H9 (cell line): ENCODE data around the gene FNDC3A. TPM values are rescaled to one million over a fixed set of nuclear protein-coding genes. Genes with fewer than 3 reads are reported as not detected.

Source experiments
- DNase-seq: peaks from one replicate; pipeline ENCODE4 v3.0.0-alpha.2; 2017
- H2AFZ ChIP-seq: one replicate; pipeline ENCODE4 v1.6.1; 2013; ENCODE audit warnings: mild to moderate bottlenecking, low read length, control low read depth, moderate library complexity
- H2AK5ac ChIP-seq: 2 replicates; pipeline ENCODE4 v1.6.1; 2013; ENCODE audit warnings: low read length, control low read depth, mixed read lengths; ENCODE audit not compliant: insufficient read length
- H2BK120ac ChIP-seq: one replicate; pipeline ENCODE4 v1.6.1; 2013; ENCODE audit warnings: low read depth, mild to moderate bottlenecking, low read length, control low read depth, inconsistent platforms; ENCODE audit not compliant: poor library complexity, severe bottlenecking
- H2BK12ac ChIP-seq: 2 replicates; pipeline ENCODE4 v1.6.1; 2013; ENCODE audit warnings: low read length, control low read depth, mixed read lengths, low read depth; ENCODE audit not compliant: insufficient read length
- H2BK15ac ChIP-seq: 2 replicates; pipeline ENCODE4 v1.6.1; 2013; ENCODE audit warnings: low read depth, low read length, control low read depth
- H2BK20ac ChIP-seq: one replicate; pipeline ENCODE4 v1.6.1; 2013; ENCODE audit warnings: low read depth, mild to moderate bottlenecking, low read length, control low read depth, inconsistent platforms; ENCODE audit not compliant: poor library complexity, severe bottlenecking
- H2BK5ac ChIP-seq: 2 replicates; pipeline ENCODE4 v1.6.1; 2013; ENCODE audit warnings: low read length, control low read depth, mixed read lengths; ENCODE audit not compliant: insufficient read length
- H3K14ac ChIP-seq: 2 replicates; pipeline ENCODE4 v1.6.1; 2013; ENCODE audit warnings: low read length, control low read depth; ENCODE audit not compliant: insufficient read depth
- H3K18ac ChIP-seq: 2 replicates; pipeline ENCODE4 v1.6.1; 2013; ENCODE audit warnings: low read depth, mild to moderate bottlenecking, mixed read lengths, low read length, control low read depth; ENCODE audit not compliant: insufficient read length
- H3K23ac ChIP-seq: 2 replicates; pipeline ENCODE4 v1.6.1; 2013; ENCODE audit warnings: low read length, control low read depth, mixed read lengths, low read depth; ENCODE audit not compliant: insufficient read length
- H3K23me2 ChIP-seq: 2 replicates; pipeline ENCODE4 v1.6.1; 2013; ENCODE audit warnings: low read depth, mild to moderate bottlenecking, mixed read lengths, low read length, control low read depth; ENCODE audit not compliant: insufficient read length, poor library complexity, severe bottlenecking
- H3K27ac ChIP-seq: 2 replicates; pipeline ENCODE4 v1.5.1; 2013; ENCODE audit warnings: low read length, control low read depth, mixed read lengths, low read depth; ENCODE audit not compliant: insufficient read length
- H3K27me3 ChIP-seq: 2 replicates; pipeline ENCODE4 v1.6.1; 2013; ENCODE audit warnings: low read length, control low read depth, inconsistent platforms; ENCODE audit not compliant: insufficient read depth
- H3K4ac ChIP-seq: 2 replicates; pipeline ENCODE4 v1.6.1; 2013; ENCODE audit warnings: low read depth, mild to moderate bottlenecking, control low read depth, inconsistent platforms, low read length, moderate library complexity
- H3K4me1 ChIP-seq: 2 replicates; pipeline ENCODE4 v1.6.1; 2013; ENCODE audit warnings: low read length, control low read depth, inconsistent platforms; ENCODE audit not compliant: insufficient read depth
- H3K4me2 ChIP-seq: 2 replicates; pipeline ENCODE4 v1.6.1; 2013; ENCODE audit warnings: low read length, control low read depth, mixed read lengths; ENCODE audit not compliant: insufficient read length, insufficient read depth
- H3K56ac ChIP-seq: 2 replicates; pipeline ENCODE4 v1.6.1; 2013; ENCODE audit warnings: low read depth, mild to moderate bottlenecking, mixed read lengths, low read length, control low read depth; ENCODE audit not compliant: insufficient read length
- H3K79me1 ChIP-seq: 2 replicates; pipeline ENCODE4 v1.6.1; 2013; ENCODE audit warnings: low read depth, mild to moderate bottlenecking, moderate library complexity, low read length, control low read depth, inconsistent platforms; ENCODE audit not compliant: insufficient read depth, poor library complexity, severe bottlenecking
- H3K79me2 ChIP-seq: 2 replicates; pipeline ENCODE4 v1.6.1; 2013; ENCODE audit warnings: low read length, control low read depth, inconsistent platforms; ENCODE audit not compliant: insufficient read depth
- H3K9ac ChIP-seq: 2 replicates; pipeline ENCODE4 v1.6.1; 2013; ENCODE audit warnings: low read length, control low read depth, mixed read lengths; ENCODE audit not compliant: insufficient read length; ENCODE audit errors: extremely low read depth
- H3K9me3 ChIP-seq: one replicate; pipeline ENCODE4 v1.6.1; 2013; ENCODE audit warnings: low read depth, low read length, inconsistent platforms; ENCODE audit not compliant: control insufficient read depth
- H3T11ph ChIP-seq: one replicate; pipeline ENCODE4 v1.6.1; 2013; ENCODE audit warnings: mild to moderate bottlenecking, low read length, control low read depth, inconsistent platforms
- H4K20me1 ChIP-seq: one replicate; pipeline ENCODE4 v1.6.1; 2013; ENCODE audit not compliant: control insufficient read depth, insufficient read length, insufficient read depth
- H4K5ac ChIP-seq: 2 replicates; pipeline ENCODE4 v1.6.1; 2013; ENCODE audit warnings: low read depth, mild to moderate bottlenecking, mixed read lengths, low read length, control low read depth; ENCODE audit not compliant: insufficient read length
- H4K8ac ChIP-seq: replicated peaks from 2 replicates; pipeline ENCODE4 v1.6.1; 2013; ENCODE audit warnings: low read length, control low read depth, mixed read lengths, low read depth; ENCODE audit not compliant: insufficient read length
- H4K91ac ChIP-seq: 2 replicates; pipeline ENCODE4 v1.6.1; 2013; ENCODE audit warnings: low read depth, mild to moderate bottlenecking, moderate library complexity, mixed read lengths, low read length, control low read depth; ENCODE audit not compliant: insufficient read length
- H3K27ac Mint-ChIP-seq, 3 experiments: 2 replicates in 2 of 3; 3 replicates in 1 of 3; pipeline ENCODE4 v1.8.0; 2020 to 2021; ENCODE audit warnings: mixed read lengths in 3 of 3, mild to moderate bottlenecking in 1 of 3, moderate library complexity in 1 of 3
- H3K27me3 Mint-ChIP-seq: 2 replicates; pipeline ENCODE4 v1.8.0; 2021; ENCODE audit warnings: low read depth, mild to moderate bottlenecking, moderate library complexity, mixed read lengths
- H3K36me3 Mint-ChIP-seq, 3 experiments: 2 replicates in 2 of 3; 3 replicates in 1 of 3; pipeline ENCODE4 v1.8.0; 2020 to 2021; ENCODE audit warnings: low read depth in 3 of 3, mixed read lengths in 3 of 3; ENCODE audit not compliant: insufficient read depth in 1 of 3
- H3K4me1 Mint-ChIP-seq, 2 experiments: 2 replicates each; pipeline ENCODE4 v1.8.0; 2020; ENCODE audit warnings: mixed read lengths in 2 of 2
- H3K4me3 Mint-ChIP-seq, 2 experiments: 2 replicates in 1 of 2; 3 replicates in 1 of 2; pipeline ENCODE4 v1.8.0; 2020 to 2021; ENCODE audit warnings: mild to moderate bottlenecking in 2 of 2, mixed read lengths in 2 of 2, moderate library complexity in 1 of 2
- H3K9me3 Mint-ChIP-seq, 2 experiments: 2 replicates in 1 of 2; 3 replicates in 1 of 2; pipeline ENCODE4 v1.8.0; 2020; ENCODE audit warnings: mild to moderate bottlenecking in 2 of 2, mixed read lengths in 2 of 2, moderate library complexity in 1 of 2
- WGBS: extraction: QIAGEN DNeasy Blood & Tissue Kit; methylation state at CpG from one replicate; pipeline ENCODE4 v1.1.7; 2013; ENCODE audit warnings: missing lambda C conversion rate, low lambda C conversion rate, mixed read lengths; ENCODE audit not compliant: insufficient read length; ENCODE audit errors: extremely low coverage; 5-methylcytosine and 5-hydroxymethylcytosine counted together
- total RNA-seq: library from RNA; stranded (reverse); gene quantifications from 2 replicates; pipeline ENCODE4 v1.2.1, GENCODE V29; 2021
- TF ChIP-seq, protein P1 (sequence below): fragments of 200-600 bp; sonication (generic); conservative IDR thresholded peaks from 3 replicates; pipeline ENCODE4 v1.8.0; 2021; ENCODE audit warnings: antibody characterized with exemption, mild to moderate bottlenecking

The FNDC3A gene
- total RNA-seq, 1 experiment from 2014 or later = 27.4 TPM

DNA sequence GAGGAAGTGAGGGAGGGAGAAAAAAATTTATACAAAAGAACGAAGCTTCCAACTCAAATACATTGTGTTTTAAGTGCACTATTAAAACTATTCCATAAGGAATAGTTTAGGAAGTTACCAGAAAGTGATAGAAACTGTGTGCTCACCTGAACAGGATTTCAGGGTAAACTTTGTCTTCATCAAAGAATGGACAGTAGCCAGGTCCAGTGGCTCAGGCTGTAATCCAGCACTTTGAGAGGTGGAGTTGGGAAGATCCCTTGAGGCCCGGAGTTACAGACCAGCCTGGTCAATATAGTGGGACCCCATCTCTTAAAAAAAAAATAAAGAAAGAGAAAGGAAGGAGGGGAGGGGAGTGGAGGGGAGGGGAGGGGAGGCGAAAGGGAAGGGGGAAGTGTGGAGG lies 259.0 kb downstream of the FNDC3A start:
- Histone ChIP-seq H3K18ac (no peak overlapping the region), H3K23ac (no peak overlapping the region), H4K8ac (no peak overlapping the region), H2BK15ac (no peak overlapping the region), H3K4me2 (no peak overlapping the region), H3K27ac (no peak overlapping the region), H3K14ac (no peak overlapping the region), H3K79me2 (no peaks in the 10 kb centered on the region), H3T11ph (no peak overlapping the region), H2AK5ac (no peak overlapping the region), H4K20me1 (no peaks in the 10 kb centered on the region), H2BK20ac (no peak overlapping the region), H2AFZ (no peak overlapping the region), H2BK5ac (no peak overlapping the region), H4K91ac (no peak overlapping the region), H3K27me3 (no peaks in the 10 kb centered on the region), H3K9me3 (no peaks in the 10 kb centered on the region), H3K4me1 (no peaks in the 10 kb centered on the region), H2BK120ac (no peak overlapping the region), H3K4ac (no peak overlapping the region), H4K5ac (no peak overlapping the region), H3K56ac (no peak overlapping the region), H3K79me1 (no peaks in the 10 kb centered on the region), H3K9ac (no peak overlapping the region), H3K23me2 (no peaks in the 10 kb centered on the region), H2BK12ac (no peak overlapping the region)
- H3K27ac Mint-ChIP-seq = no peak overlapping the region; a peak in 1 of 7 replicates
- DNase-seq = no peak
- H3K4me1 Mint-ChIP-seq = no peaks in the 10 kb centered on the region
- H3K36me3 Mint-ChIP-seq = no peaks in the 10 kb centered on the region
- WGBS = 86% methylated on average over 1 of the region's 3 CpGs
- no peaks in the 10 kb centered on the region for H3K9me3 Mint-ChIP-seq
- no peak overlapping the region for H3K4me3 Mint-ChIP-seq
- TF ChIP-seq, protein P1, sequence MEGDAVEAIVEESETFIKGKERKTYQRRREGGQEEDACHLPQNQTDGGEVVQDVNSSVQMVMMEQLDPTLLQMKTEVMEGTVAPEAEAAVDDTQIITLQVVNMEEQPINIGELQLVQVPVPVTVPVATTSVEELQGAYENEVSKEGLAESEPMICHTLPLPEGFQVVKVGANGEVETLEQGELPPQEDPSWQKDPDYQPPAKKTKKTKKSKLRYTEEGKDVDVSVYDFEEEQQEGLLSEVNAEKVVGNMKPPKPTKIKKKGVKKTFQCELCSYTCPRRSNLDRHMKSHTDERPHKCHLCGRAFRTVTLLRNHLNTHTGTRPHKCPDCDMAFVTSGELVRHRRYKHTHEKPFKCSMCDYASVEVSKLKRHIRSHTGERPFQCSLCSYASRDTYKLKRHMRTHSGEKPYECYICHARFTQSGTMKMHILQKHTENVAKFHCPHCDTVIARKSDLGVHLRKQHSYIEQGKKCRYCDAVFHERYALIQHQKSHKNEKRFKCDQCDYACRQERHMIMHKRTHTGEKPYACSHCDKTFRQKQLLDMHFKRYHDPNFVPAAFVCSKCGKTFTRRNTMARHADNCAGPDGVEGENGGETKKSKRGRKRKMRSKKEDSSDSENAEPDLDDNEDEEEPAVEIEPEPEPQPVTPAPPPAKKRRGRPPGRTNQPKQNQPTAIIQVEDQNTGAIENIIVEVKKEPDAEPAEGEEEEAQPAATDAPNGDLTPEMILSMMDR = no peak
- H3K27me3 Mint-ChIP-seq = no peaks in the 10 kb centered on the region
